ENCODE measurements around the gene TMEM87B.

DNA sequence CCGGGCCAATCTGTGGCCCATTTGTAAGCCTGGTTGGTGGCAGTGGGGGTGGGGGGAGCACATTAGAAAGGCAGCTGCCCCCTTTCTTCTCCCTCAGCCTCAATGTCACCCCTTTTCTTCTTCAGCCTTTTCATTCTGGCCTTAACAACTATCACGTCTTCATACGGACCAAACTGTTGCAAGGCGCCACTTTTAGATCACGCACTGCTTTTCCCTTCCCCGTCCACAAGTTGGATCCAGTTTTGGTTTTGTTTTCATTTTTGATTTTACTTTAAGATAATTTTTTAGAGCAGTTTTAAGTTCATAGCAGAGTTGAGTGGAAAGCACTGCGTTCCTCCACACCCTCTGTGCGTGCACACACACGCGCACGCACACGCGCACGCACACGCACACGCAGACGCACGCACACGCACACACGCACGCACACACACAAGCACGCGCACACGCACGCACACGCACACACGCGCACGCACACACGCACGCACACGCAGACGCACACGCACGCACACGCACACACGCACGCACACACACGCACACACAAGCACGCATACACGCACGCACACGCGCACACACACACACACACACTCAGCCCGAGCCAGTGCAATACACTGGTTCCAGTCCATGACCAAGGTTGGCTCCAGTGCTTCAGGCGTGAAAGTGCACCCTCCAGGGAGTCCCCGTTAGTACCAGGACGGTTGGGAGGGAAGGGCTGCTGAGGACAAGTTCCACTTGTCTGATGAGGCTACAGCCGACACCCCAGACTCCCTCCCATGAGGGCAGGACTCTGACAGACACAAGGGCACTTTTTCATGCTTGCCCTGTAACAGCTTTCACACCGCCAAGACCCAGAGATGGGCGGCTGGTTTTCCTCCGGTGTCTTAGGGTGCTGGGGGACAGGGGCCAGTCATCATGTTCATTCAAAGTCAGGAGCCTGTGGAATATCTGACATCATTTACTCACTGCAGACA lies 105.5 kb downstream of the TMEM87B start:
- TF ChIP-seq, protein P1, sequence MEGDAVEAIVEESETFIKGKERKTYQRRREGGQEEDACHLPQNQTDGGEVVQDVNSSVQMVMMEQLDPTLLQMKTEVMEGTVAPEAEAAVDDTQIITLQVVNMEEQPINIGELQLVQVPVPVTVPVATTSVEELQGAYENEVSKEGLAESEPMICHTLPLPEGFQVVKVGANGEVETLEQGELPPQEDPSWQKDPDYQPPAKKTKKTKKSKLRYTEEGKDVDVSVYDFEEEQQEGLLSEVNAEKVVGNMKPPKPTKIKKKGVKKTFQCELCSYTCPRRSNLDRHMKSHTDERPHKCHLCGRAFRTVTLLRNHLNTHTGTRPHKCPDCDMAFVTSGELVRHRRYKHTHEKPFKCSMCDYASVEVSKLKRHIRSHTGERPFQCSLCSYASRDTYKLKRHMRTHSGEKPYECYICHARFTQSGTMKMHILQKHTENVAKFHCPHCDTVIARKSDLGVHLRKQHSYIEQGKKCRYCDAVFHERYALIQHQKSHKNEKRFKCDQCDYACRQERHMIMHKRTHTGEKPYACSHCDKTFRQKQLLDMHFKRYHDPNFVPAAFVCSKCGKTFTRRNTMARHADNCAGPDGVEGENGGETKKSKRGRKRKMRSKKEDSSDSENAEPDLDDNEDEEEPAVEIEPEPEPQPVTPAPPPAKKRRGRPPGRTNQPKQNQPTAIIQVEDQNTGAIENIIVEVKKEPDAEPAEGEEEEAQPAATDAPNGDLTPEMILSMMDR (IDR thresholded peaks at IDR 0.05), result no peak
- no peak for TF ChIP-seq POLR2A (IDR thresholded peaks at IDR 0.05)

All from thyroid gland (tissue), 4 donors.